GM23248 (cell line): ENCODE measurements around the gene RAB30. TPM values are rescaled to one million over a fixed set of nuclear protein-coding genes. Genes with fewer than 3 reads are reported as not detected.

Experiments
- DNase-seq: peaks from one replicate; pipeline ENCODE4 v3.0.0-alpha.2; 2015
- H2AFZ ChIP-seq: fragments of 200-600 bp; sonication (generic); 2 replicates; pipeline ENCODE4 v1.6.1; 2016; ENCODE audit warnings: antibody characterized with exemption
- H3F3A ChIP-seq: fragments of 200-600 bp; sonication (generic); 2 replicates; pipeline ENCODE4 v1.6.1; 2016; ENCODE audit warnings: mild to moderate bottlenecking, antibody characterized with exemption, mixed run types; ENCODE audit not compliant: insufficient read depth
- H3K27ac ChIP-seq: fragments of 200-600 bp; sonication (generic); 2 replicates; pipeline ENCODE4 v1.5.1; 2016; ENCODE audit warnings: mild to moderate bottlenecking
- H3K27me3 ChIP-seq: fragments of 200-600 bp; sonication (generic); replicated peaks from 2 replicates; pipeline ENCODE4 v1.6.1; 2016; ENCODE audit warnings: mild to moderate bottlenecking; ENCODE audit not compliant: insufficient read depth
- H3K36me3 ChIP-seq: fragments of 200-600 bp; sonication (generic); 2 replicates; pipeline ENCODE4 v1.6.1; 2016; ENCODE audit warnings: low read depth, mild to moderate bottlenecking
- H3K4me1 ChIP-seq: fragments of 200-600 bp; sonication (generic); 2 replicates; pipeline ENCODE4 v1.6.1; 2016; ENCODE audit warnings: mild to moderate bottlenecking; ENCODE audit not compliant: insufficient read depth
- H3K4me2 ChIP-seq: fragments of 200-600 bp; sonication (generic); one replicate; pipeline ENCODE4 v1.6.1; 2016; ENCODE audit warnings: mild to moderate bottlenecking; ENCODE audit not compliant: unreplicated experiment
- H3K4me3 ChIP-seq: fragments of 200-600 bp; sonication (generic); 2 replicates; pipeline ENCODE4 v1.5.1; 2016; ENCODE audit warnings: mild to moderate bottlenecking
- H3K79me2 ChIP-seq: fragments of 200-600 bp; sonication (generic); 2 replicates; pipeline ENCODE4 v1.6.1; 2016; ENCODE audit warnings: mild to moderate bottlenecking; ENCODE audit not compliant: insufficient read depth
- H3K9ac ChIP-seq: fragments of 200-600 bp; sonication (generic); 2 replicates; pipeline ENCODE4 v1.6.1; 2016; ENCODE audit warnings: mild to moderate bottlenecking
- H3K9me2 ChIP-seq: fragments of 200-600 bp; sonication (generic); 2 replicates; pipeline ENCODE4 v1.6.1; 2016; ENCODE audit warnings: mixed run types, mild to moderate bottlenecking, moderate library complexity; ENCODE audit not compliant: insufficient read depth
- H3K9me3 ChIP-seq: fragments of 200-600 bp; sonication (generic); one replicate; pipeline ENCODE4 v1.6.1; 2017; ENCODE audit warnings: low read depth
- H4K20me1 ChIP-seq: fragments of 200-600 bp; sonication (generic); 2 replicates; pipeline ENCODE4 v1.6.0; 2016; ENCODE audit not compliant: insufficient read depth
- EZH2 ChIP-seq: fragments of 200-600 bp; sonication (generic); IDR thresholded peaks from 2 replicates; pipeline ENCODE4 v1.6.1; 2018; ENCODE audit warnings: antibody characterized with exemption, mild to moderate bottlenecking; ENCODE audit not compliant: insufficient read depth, poor library complexity, severe bottlenecking
- EZH2phosphoT487 ChIP-seq: fragments of 200-600 bp; sonication (generic); IDR thresholded peaks from 2 replicates; pipeline ENCODE4 v1.6.1; 2018; ENCODE audit warnings: antibody characterized with exemption, moderate library complexity, mild to moderate bottlenecking, low read depth; ENCODE audit not compliant: insufficient read depth
- WGBS, 2 experiments: methylation state at CpG; one replicate each; pipeline ENCODE4 v1.1.6; 2015 to 2017; ENCODE audit warnings: low lambda C conversion rate in 2 of 2, low coverage in 1 of 2; ENCODE audit errors: missing lambda C conversion rate in 2 of 2; 5-methylcytosine and 5-hydroxymethylcytosine counted together
- in situ Hi-C: fragments of 300-500 bp; cut with MboI; formaldehyde crosslinking; loops from 2 replicates; pipeline ENCODE4 v1.15.0; 2020
- polyA plus RNA-seq: library from polyadenylated mRNA; unstranded; fragments of >200 nt; fragmentation: Nextera tagmentation; extraction: Ambion mirVana; gene quantifications from 2 replicates; pipeline ENCODE4 v1.2.1, GENCODE V29; 2016
- total RNA-seq: library from RNA; depleted of rRNA; stranded (reverse); fragments of >200 nt; shearing (Covaris generic); gene quantifications from 2 replicates; pipeline ENCODE4 v1.2.3, GENCODE V29; 2014; rRNA removed

The RAB30 gene, protein sequence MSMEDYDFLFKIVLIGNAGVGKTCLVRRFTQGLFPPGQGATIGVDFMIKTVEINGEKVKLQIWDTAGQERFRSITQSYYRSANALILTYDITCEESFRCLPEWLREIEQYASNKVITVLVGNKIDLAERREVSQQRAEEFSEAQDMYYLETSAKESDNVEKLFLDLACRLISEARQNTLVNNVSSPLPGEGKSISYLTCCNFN
- total RNA-seq (9.7 and 10.6 TPM in 2 replicates), polyA plus RNA-seq (12.1 and 14.0 TPM in 2 replicates)

DNA sequence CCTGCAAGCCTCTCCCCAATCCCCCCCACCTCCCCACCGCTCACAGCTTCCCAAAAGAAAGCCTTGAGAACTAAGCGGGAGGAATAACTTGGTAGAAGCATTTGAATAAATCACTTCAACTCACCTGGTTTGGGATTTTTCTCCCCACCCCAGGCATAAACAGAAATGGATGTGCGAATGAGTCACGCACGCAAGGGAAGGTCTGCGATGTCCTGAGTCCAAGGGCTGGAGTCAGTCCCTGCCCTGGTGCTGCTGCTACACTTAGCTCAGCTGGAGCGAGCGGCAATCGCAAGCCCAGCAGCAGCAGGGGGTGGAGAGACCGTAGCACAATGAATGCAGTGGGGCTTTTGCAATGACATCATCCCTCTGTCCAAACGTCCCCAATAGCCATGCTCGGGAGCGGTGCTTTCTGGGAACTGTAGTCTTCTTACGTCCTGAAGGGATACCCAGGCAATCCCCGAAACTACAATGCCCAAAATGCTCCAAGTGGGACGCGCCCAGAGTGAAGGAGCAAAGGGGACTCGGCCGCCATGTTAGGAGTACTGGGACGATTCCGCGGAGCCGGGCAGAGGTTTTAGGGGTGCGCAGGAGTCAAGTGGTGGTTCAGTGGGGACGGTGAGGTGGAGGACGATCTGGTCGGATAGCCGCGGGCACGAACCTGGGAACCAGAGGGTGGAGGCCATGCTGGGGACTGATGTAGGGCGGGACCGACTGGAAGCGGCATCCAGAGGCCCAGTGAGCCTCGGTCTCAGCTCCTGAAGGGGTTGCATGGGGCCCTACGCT is at the start of gene RAB30:
TSS of gene RAB30 (minus strand) at position 331 of the 783 bp plus-strand sequence. CDS start 74,581 bp downstream, outside the sequence.
- Histone ChIP-seq H2AFZ (peak within 1 kb of the TSS; percentile 80), H3K79me2 (peaks cover 86% of the 10 kb centered on the region), H3K4me1 (peaks cover 26% of the 10 kb centered on the region), H3K4me3 (peak within 1 kb of the TSS; percentile 94), H3K27me3 (no peaks in the 10 kb centered on the region), H3K4me2 (peak within 1 kb of the TSS; percentile 100), H3K36me3 (peaks cover 18% of the 10 kb centered on the region; the same call in 1 of the 2 replicates), H3K9ac (peak within 1 kb of the TSS; percentile 96), H3K9me2 (no peaks in the 10 kb centered on the region), H3K9me3 (no peaks in the 10 kb centered on the region), H3K27ac (peak within 1 kb of the TSS; percentile 84), H3F3A (peaks cover 22% of the 10 kb centered on the region), H4K20me1 (no peaks in the 10 kb centered on the region; the same call in 1 of the 2 replicates)
- no peak for TF ChIP-seq EZH2
- peak; percentile 99 for DNase-seq
- in situ Hi-C loops, result no loop called here
- WGBS, 2 experiments, result 0 to 1% methylated on average over 33 to 34 of the region's 35 CpGs

DNA sequence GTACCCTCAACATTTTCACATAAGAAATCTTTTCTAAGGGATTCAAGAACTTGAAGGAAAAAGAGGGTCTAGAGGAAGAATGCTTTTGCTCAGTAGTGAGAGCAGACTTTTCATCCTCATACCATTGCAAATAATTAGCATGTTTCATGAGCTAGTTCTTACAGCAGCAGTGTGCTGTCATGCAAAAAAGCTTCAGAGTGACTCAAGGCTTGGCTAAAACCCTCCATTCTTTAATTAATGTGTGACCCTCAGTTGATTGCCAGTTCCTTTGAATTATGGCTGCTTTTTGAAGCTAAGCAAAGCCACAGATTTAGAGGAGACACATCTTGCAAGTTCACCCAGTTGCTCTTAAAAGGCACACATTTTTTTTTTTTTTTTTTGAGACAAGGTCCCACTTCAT is 48.6 kb upstream of the RAB30 start:
- Histone ChIP-seq H3K4me3 (no peak overlapping the region), H4K20me1 (no peaks in the 10 kb centered on the region), H3K27ac (no peak overlapping the region), H3K9me2 (no peaks in the 10 kb centered on the region), H3K4me1 (no peaks in the 10 kb centered on the region), H2AFZ (no peak overlapping the region), H3K36me3 (no peaks in the 10 kb centered on the region), H3K4me2 (no peak overlapping the region), H3K9ac (no peak overlapping the region), H3K27me3 (no peaks in the 10 kb centered on the region), H3K79me2 (no peaks in the 10 kb centered on the region), H3K9me3 (no peaks in the 10 kb centered on the region), H3F3A (no peaks in the 10 kb centered on the region)
- DNase-seq, result peak; percentile 37
- TF ChIP-seq EZH2 (no peak), EZH2phosphoT487 (no peak)
- in situ Hi-C loops, result no loop called here

DNA sequence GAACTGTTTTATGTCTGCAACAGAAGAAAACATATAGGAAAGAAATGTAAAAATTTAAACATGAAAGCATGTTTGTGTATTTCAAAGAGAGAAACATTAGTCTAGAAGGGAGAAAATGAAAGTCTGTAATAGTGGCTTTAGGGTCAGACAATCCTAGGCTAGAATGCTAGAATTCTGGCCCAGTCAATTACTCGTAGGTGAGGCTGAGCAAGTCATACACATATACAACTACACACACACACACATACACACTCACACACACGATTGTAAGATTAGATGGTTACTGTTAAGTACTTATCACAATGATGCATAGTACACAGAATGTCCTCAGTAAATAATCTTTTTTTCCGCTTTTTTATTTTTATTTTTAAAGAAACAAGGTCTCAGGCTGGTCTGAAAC is 47.5 kb upstream of the RAB30 start:
- no peak overlapping the region for H3K9ac ChIP-seq
- no peaks in the 10 kb centered on the region for H3K4me1 ChIP-seq
- H3F3A ChIP-seq, result no peaks in the 10 kb centered on the region
- no peak overlapping the region for H3K4me2 ChIP-seq
- 69 to 70% methylated on average over 3 of the region's 3 CpGs for WGBS, 2 experiments
- no peaks in the 10 kb centered on the region for H3K27me3 ChIP-seq
- no peak for DNase-seq
- H3K9me3 ChIP-seq, result no peaks in the 10 kb centered on the region
- no peaks in the 10 kb centered on the region for H3K9me2 ChIP-seq
- TF ChIP-seq EZH2 (no peak), EZH2phosphoT487 (no peak)
- no peak overlapping the region for H3K4me3 ChIP-seq
- no peaks in the 10 kb centered on the region for H4K20me1 ChIP-seq
- no peaks in the 10 kb centered on the region for H3K36me3 ChIP-seq
- no peak overlapping the region for H3K27ac ChIP-seq
- H2AFZ ChIP-seq, result no peak overlapping the region
- no peaks in the 10 kb centered on the region for H3K79me2 ChIP-seq
- in situ Hi-C loops, result no loop called here

DNA sequence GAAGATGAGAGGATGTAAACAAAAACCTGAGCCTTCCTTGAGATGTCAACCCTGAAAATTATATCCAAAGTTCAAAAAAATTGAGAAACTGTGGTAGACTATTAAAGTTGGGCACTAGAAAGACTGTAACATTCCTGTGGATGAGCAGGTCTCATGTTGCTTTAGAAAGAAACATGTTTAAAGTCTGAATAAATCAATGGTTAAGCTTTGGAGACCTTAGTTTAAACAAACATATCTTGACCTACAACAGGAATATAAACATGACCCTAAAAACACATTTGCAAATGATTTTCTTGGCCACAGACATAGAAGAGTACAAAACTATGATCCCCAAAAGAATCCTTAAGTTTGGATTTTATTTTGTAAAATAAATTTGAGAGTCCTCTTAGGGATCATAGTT is 47.1 kb upstream of the RAB30 start:
- TF ChIP-seq EZH2 (no peak), EZH2phosphoT487 (no peak)
- Histone ChIP-seq H4K20me1 (no peaks in the 10 kb centered on the region), H3K4me1 (no peaks in the 10 kb centered on the region), H3K36me3 (no peaks in the 10 kb centered on the region), H3K9me3 (no peaks in the 10 kb centered on the region), H3K4me3 (no peak overlapping the region), H2AFZ (no peak overlapping the region), H3K27me3 (no peaks in the 10 kb centered on the region), H3K79me2 (no peaks in the 10 kb centered on the region), H3K9me2 (no peaks in the 10 kb centered on the region), H3K4me2 (no peak overlapping the region), H3K27ac (no peak overlapping the region), H3F3A (no peaks in the 10 kb centered on the region), H3K9ac (no peak overlapping the region)
- no peak for DNase-seq
- in situ Hi-C loops, result no loop called here
